MM.1S (cell line): ENCODE results near the gene DNER.
A peak's percentile ranks its signal among the peaks of the same experiment; 100 is the strongest.

Experiments used
- DNase-seq: peaks from one replicate; pipeline ENCODE4 v3.0.0-alpha.2; 2015
- H2AFZ ChIP-seq: fragments of 300-600 bp; sonication (generic); 2 replicates; pipeline ENCODE4 v1.6.0; 2016; ENCODE audit warnings: antibody characterized with exemption, low read length
- H3F3A ChIP-seq: fragments of 300-600 bp; sonication (generic); 2 replicates; pipeline ENCODE4 v1.6.1; 2016; ENCODE audit warnings: mild to moderate bottlenecking, antibody characterized with exemption, low read length, moderate library complexity, mixed read lengths; ENCODE audit not compliant: insufficient read depth
- H3K27ac ChIP-seq: fragments of 300-600 bp; sonication (generic); 2 replicates; pipeline ENCODE4 v1.5.1; 2016; ENCODE audit warnings: mild to moderate bottlenecking, low read length
- H3K27me3 ChIP-seq: fragments of 300-600 bp; sonication (generic); replicated peaks from 2 replicates; pipeline ENCODE4 v1.6.0; 2016; ENCODE audit warnings: low read length; ENCODE audit not compliant: insufficient read depth
- H3K36me3 ChIP-seq: fragments of 300-600 bp; sonication (generic); replicated peaks from 2 replicates; pipeline ENCODE4 v1.6.1; 2016; ENCODE audit warnings: mild to moderate bottlenecking, low read length, mixed read lengths; ENCODE audit not compliant: insufficient read depth
- H3K4me1 ChIP-seq: fragments of 300-600 bp; sonication (generic); 2 replicates; pipeline ENCODE4 v1.6.1; 2016; ENCODE audit warnings: low read length, mixed read lengths
- H3K4me2 ChIP-seq: fragments of 300-600 bp; sonication (generic); 2 replicates; pipeline ENCODE4 v1.6.0; 2016; ENCODE audit warnings: low read depth, low read length
- H3K4me3 ChIP-seq: fragments of 300-600 bp; sonication (generic); 2 replicates; pipeline ENCODE4 v1.5.1; 2016; ENCODE audit warnings: low read length, mixed read lengths
- H3K79me2 ChIP-seq: fragments of 300-600 bp; sonication (generic); 2 replicates; pipeline ENCODE4 v1.6.1; 2016; ENCODE audit warnings: mixed run types, low read length, mixed read lengths
- H3K9ac ChIP-seq: fragments of 300-600 bp; sonication (generic); 2 replicates; pipeline ENCODE4 v1.6.1; 2016; ENCODE audit warnings: low read length, mixed read lengths
- H3K9me2 ChIP-seq: fragments of 300-600 bp; sonication (generic); replicated peaks from 2 replicates; pipeline ENCODE4 v1.6.1; 2016; ENCODE audit warnings: mild to moderate bottlenecking, low read length, mixed read lengths; ENCODE audit not compliant: insufficient read depth
- H3K9me3 ChIP-seq: fragments of 300-600 bp; sonication (generic); replicated peaks from 2 replicates; pipeline ENCODE4 v1.6.1; 2016; ENCODE audit warnings: mild to moderate bottlenecking, low read length, mixed read lengths; ENCODE audit not compliant: insufficient read depth
- H4K20me1 ChIP-seq: fragments of 300-600 bp; sonication (generic); 2 replicates; pipeline ENCODE4 v1.6.1; 2016; ENCODE audit warnings: mild to moderate bottlenecking, low read length, moderate library complexity, mixed read lengths; ENCODE audit not compliant: insufficient read depth
- CTCF ChIP-seq: fragments of 300-600 bp; sonication (generic); IDR thresholded peaks from 2 replicates; pipeline ENCODE4 v1.5.1; 2016; ENCODE audit warnings: antibody characterized with exemption, low read length, mixed read lengths
- EZH2 ChIP-seq: fragments of 300-600 bp; sonication (generic); optimal IDR thresholded peaks from 2 replicates; pipeline ENCODE3; 2017; ENCODE audit warnings: low read depth, mild to moderate bottlenecking, antibody characterized with exemption, low read length, mixed read lengths
- EZH2phosphoT487 ChIP-seq: fragments of 300-600 bp; sonication (generic); IDR thresholded peaks from 2 replicates; pipeline ENCODE4 v1.6.1; 2018; ENCODE audit warnings: antibody characterized with exemption, low read length

The DNER gene

GRCh38 chr2:229719926-229720647, 5.7 kb upstream of the DNER start:
- Histone ChIP-seq H3K79me2 (no peaks in the 10 kb centered on the region), H3K9ac (no peak overlapping the region), H3K27me3 (no peaks in the 10 kb centered on the region), H3K27ac (no peak overlapping the region), H3K4me3 (no peak overlapping the region), H3K4me1 (no peaks in the 10 kb centered on the region), H3K4me2 (no peak overlapping the region), H3K36me3 (no peaks in the 10 kb centered on the region), H3F3A (no peaks in the 10 kb centered on the region), H3K9me3 (no peaks in the 10 kb centered on the region), H4K20me1 (no peaks in the 10 kb centered on the region), H2AFZ (no peak overlapping the region), H3K9me2 (no peaks in the 10 kb centered on the region)
- TF ChIP-seq EZH2phosphoT487, result no peak
- no peak for TF ChIP-seq EZH2
- no peak for TF ChIP-seq CTCF
- no peak for DNase-seq

- no peaks in the 10 kb centered on the region for H4K20me1 ChIP-seq
- no peak overlapping the region for H3K9ac ChIP-seq
- H3K36me3 ChIP-seq, result no peaks in the 10 kb centered on the region
- no peaks in the 10 kb centered on the region for H3K9me3 ChIP-seq
- no peak overlapping the region for H2AFZ ChIP-seq
- no peak overlapping the region for H3K4me3 ChIP-seq
- peaks cover 6% of the 10 kb centered on the region for H3K27me3 ChIP-seq
- no peak overlapping the region for H3K27ac ChIP-seq
- H3K4me2 ChIP-seq, result no peak overlapping the region
- no peaks in the 10 kb centered on the region for H3F3A ChIP-seq
- no peaks in the 10 kb centered on the region for H3K79me2 ChIP-seq
- no peak for DNase-seq
- no peaks in the 10 kb centered on the region for H3K4me1 ChIP-seq
- no peak for TF ChIP-seq EZH2
- no peak for TF ChIP-seq EZH2phosphoT487
- TF ChIP-seq CTCF, result no peak
- no peaks in the 10 kb centered on the region for H3K9me2 ChIP-seq
Observed at GRCh38 chr2:229718057-229718456, 3.7 kb upstream of the DNER start.

GRCh38 chr2:229715895-229716507, 1.6 kb upstream of the DNER start:
- no peaks in the 10 kb centered on the region for H3F3A ChIP-seq
- no peaks in the 10 kb centered on the region for H3K4me1 ChIP-seq
- H3K9me2 ChIP-seq, result no peaks in the 10 kb centered on the region
- no peak overlapping the region for H2AFZ ChIP-seq
- no peak overlapping the region for H3K4me3 ChIP-seq
- no peak overlapping the region for H3K9ac ChIP-seq
- H3K36me3 ChIP-seq, result no peaks in the 10 kb centered on the region
- H3K27ac ChIP-seq, result no peak overlapping the region
- H3K79me2 ChIP-seq, result no peaks in the 10 kb centered on the region
- TF ChIP-seq EZH2 (no peak), CTCF (peak; percentile 60)
- H4K20me1 ChIP-seq, result no peaks in the 10 kb centered on the region
- H3K4me2 ChIP-seq, result no peak overlapping the region; the same call in 1 of the 2 replicates
- H3K9me3 ChIP-seq, result no peaks in the 10 kb centered on the region
- peaks cover 15% of the 10 kb centered on the region for H3K27me3 ChIP-seq
- peak; percentile 56 for DNase-seq
